GM21576 (cell line): ENCODE data around the gene SLFN14.
"Not testable (repeated sequence)": the region's sequence is repeated elsewhere in the genome, so short reads cannot be mapped to it uniquely, and the experiment has no call there.

Experiments used
- ATAC-seq: cut with Tn5 transposase; IDR thresholded peaks from one replicate; pipeline ENCODE4 v1.9.1; 2021; ENCODE audit warnings: mild to moderate bottlenecking, moderate library complexity; ENCODE audit not compliant: unreplicated experiment

The SLFN14 gene

DNA sequence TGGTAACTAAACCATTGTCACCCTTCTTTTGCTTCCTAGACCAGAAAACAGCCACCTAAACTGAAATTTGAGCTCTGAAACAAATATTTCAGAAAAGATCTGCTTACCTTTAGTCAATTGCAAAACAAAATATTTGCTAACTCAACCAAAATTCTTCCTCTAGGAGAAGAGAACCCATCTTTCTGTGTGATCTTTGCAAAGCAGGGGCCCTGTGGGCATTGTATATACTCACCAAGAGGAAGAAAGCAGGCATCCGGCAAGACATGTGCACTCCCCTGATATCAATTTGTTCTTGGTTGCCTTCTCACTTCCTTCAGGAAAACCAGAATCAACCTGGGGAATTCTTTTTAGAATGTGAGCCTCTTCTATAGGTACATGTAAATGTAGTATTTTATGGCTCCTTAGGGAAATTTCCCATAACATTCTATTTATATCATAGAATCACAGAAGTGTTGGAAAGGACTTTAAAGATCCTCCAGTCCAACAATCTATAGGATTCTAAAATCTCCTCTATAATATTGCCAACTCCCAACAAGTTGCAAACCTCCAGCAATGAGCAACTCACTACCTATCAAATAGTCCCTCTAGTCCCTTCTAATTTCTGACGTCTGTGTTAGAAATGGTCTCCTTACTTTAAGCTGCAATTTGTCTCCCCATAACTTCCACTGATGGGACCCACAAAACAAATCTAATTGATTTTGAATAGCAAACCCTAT, 966 bp downstream of the SLFN14 start:
- no peak for ATAC-seq

GRCh38 chr17:35557353-35557752, 3.3 kb downstream of the SLFN14 start:
- no peak for ATAC-seq

GRCh38 chr17:35555691-35556090, 4.9 kb downstream of the SLFN14 start:
- no peak for ATAC-seq

- no peak for ATAC-seq
Measured at GRCh38 chr17:35554668-35555067, 6.0 kb downstream of the SLFN14 start.

DNA sequence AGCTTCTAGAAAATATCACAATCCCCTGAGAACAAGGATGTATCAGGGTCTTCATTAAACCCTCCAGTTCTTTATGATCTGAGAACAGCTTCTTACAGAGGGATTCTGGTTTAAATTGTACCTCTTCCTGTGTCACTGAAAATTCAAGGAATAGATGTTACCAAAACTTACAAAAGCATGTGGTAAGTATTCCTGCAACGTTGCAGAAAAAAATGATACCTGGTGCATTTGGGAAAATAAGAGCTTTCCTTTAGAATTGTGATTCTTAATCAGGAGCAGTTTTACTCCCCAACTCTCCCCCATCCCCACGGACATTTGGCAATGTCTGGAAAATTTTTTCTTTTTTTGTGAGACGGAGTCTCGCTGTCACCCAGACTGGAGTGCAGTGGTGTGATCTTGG, 7.3 kb downstream of the SLFN14 start:
- no peak for ATAC-seq

DNA sequence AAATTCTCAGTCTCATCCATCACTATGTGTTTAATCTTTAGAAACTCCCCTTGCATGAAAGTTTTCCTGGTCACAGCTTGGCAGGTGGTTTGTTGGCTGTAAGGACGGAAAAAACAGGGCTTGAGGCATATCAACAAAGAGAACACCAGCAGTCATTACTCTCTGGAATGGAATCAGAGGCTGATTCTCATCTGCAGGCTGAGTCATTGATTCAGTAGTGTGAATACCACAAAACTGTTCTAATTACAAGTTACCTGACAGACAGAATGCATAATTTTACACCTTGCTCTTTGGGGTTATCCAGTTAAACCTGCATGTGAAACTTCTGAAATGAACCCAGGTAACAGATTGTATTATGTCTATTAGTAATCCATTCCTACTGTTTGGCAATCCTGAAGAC, 11.6 kb downstream of the SLFN14 start:
- ATAC-seq, result no peak

- ATAC-seq, result no peak
Measured at GRCh38 chr17:35548208-35548810, 12.3 kb downstream of the SLFN14 start.

DNA sequence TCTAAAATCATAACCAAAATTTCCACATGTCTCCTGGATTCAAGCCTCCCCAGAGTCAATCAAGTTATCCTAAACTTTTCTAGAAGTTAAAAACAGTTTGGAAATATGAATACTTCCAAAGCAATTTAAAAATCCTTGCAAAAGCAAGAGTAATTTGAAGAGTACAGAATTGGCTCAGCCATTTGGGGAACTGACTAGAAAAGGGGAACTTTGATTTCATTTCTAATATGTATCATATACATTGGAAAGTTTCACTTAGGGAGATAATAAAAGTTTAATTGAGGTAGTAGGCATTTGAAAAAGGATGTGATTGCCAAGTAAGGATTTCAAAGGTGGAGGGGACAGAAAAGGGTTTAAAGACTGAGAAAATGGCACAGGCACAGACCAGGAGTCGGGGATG, 14.1 kb downstream of the SLFN14 start:
- no peak for ATAC-seq

GRCh38 chr17:35545150-35545549, 15.5 kb downstream of the SLFN14 start:
- ATAC-seq, result no peak

- no peak for ATAC-seq
Measured at GRCh38 chr17:35543856-35544255, 16.8 kb downstream of the SLFN14 start.

- ATAC-seq, result no peak
Measured at GRCh38 chr17:35542990-35543389, 17.6 kb downstream of the SLFN14 start.

- ATAC-seq, result no peak
Measured at GRCh38 chr17:35541434-35541833, 19.2 kb downstream of the SLFN14 start.

GRCh38 chr17:35540589-35541404, 19.8 kb downstream of the SLFN14 start:
- no peak for ATAC-seq

- no peak for ATAC-seq
Measured at GRCh38 chr17:35539659-35540026, 21.0 kb downstream of the SLFN14 start.

DNA sequence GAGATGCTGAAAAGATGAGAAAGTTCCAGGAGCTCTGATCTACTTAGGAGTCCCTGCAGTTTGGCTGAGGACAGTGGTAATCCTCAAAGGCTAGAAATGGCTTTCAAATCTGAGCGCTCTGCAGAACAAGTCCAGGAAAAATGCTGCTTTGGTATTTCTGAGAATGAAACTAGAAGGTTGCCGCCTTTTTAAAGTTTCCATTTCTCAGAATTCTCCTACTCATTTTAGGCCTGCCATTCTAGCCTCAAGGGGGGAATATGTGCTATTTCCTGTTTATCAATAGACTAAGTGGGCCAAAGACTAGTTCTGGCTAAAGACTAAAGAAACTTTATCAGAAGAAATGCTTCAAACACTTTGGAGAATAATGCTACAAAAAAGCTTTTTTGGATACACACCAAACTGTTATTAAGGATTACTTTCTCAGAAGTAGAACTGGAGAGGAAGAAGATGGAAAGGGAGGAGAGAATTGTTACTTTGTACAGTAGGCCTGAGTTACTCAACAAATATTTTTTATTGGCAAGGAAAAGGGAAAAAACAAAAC, 22.9 kb downstream of the SLFN14 start, which contains the start of gene SLFN12L:
SLFN12L (minus strand) TSS at position 78 of the 541 bp plus-strand sequence. CDS start 15,314 bp downstream, outside the sequence.
- ATAC-seq, result no peak

DNA sequence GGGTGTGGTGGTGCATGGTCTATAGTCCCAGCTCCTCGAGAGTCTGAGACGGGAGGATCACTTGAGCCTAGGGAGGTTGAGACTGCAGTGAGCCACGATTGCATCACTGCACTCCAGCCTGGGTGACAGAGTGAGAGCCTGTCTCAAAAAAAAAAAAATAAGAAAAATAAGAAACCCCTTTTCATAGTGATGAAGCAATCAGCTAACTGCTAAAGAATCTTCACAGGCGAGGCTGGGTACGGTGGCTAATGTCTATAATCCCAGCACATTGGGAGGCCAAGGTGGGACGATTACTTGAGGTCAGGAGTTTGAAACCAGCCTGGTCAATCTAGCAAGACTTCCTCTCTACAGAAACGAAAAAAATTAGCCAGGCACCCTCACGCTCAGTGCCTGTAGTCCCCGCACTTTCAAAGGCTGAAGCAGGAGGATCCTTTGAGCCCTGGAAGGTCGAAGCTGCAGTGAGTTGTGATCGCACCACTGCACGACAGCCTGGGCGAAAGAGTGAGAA, 23.9 kb downstream of the SLFN14 start:
- no peak for ATAC-seq

DNA sequence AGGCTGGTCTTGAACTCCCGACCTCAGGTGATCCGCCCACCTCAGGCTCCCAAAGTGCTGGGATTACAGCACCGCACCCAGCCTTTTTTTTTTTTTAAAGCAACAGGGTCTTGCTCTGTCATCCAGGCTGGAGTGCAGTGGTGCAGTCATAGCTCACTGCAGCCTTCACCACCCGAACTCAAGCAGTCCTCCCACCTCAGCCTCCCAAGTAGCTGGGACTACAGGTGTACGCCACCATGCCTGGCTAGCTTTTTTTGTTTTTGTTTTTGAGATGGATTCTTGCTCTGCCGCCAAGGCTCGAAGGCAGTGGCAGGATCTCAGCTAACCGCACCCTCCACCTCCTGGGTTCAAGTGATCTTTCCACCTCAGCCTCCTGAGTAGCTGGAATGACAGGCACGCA, 25.2 kb downstream of the SLFN14 start:
- not testable (repeated sequence) for ATAC-seq

- no peak for ATAC-seq
Measured at GRCh38 chr17:35534576-35535093, 26.0 kb downstream of the SLFN14 start.

- ATAC-seq, result no peak
Measured at GRCh38 chr17:35531160-35531559, 29.5 kb downstream of the SLFN14 start.

DNA sequence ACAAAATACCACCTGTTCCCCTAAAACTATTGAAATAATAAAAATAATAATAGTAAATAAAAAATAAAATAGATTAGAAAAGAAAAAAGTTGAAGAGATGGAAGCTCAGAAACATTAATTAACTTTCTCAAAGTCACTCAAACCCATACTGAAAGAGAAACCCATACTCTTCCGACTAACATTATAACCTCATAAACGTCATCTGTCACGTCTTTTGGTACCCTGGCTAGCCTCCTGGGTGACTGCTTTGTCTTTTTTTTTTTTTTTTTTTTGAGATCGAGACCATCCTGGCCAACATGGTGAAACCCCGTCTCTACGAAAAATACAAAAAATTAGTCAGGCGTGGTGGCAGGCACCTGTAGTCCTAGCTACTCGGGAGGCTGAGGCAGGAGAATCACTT, 30.8 kb downstream of the SLFN14 start:
- no peak for ATAC-seq

DNA sequence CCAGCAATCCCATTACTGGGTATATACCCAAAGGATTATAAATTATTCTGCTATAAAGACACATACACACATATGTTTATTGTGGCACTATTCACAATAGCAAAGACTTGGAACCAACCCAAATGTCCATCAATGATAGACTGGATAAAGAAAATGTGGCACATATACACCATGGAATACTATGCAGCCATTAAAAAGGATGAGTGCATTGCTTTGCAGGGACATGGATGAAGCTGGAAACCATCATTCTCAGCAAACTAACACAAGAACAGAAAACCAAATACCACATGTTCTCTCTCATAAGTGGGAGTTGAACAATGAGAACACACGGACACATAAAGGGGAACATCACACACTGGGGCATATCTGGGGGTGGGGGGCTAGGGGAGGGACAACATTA, 31.3 kb downstream of the SLFN14 start:
- not testable (repeated sequence) for ATAC-seq
